CD4-positive, alpha-beta memory T cell (primary cell): Measurements from ENCODE around the gene TMEM131. TPM values are rescaled to one million over a fixed set of nuclear protein-coding genes. Genes with fewer than 3 reads are reported as not detected.
"Not testable (repeated sequence)": the region's sequence is repeated elsewhere in the genome, so short reads cannot be mapped to it uniquely, and the experiment has no call there.

Experiments
- CTCF ChIA-PET: fragments of 350-600 bp; sonication (Branson Sonifier 250); formaldehyde crosslinking; loops from one replicate; lab custom pipeline; 2021; ENCODE audit warnings: inconsistent platforms; ENCODE audit not compliant: partially characterized antibody; lab: Charles Lee
- POLR2A ChIA-PET: fragments of 350-600 bp; sonication (Branson Sonifier 250); formaldehyde crosslinking; loops from one replicate; lab custom pipeline; 2021; ENCODE audit not compliant: partially characterized antibody; lab: Charles Lee
- DNase-seq, 5 donors: peaks; one replicate each; pipeline versions ENCODE4 v3.0.0 to v3.0.0-alpha.2; 2020 to 2022; ENCODE audit warnings: mixed read lengths in 1 of 5
- H3K27ac ChIP-seq: one replicate; pipeline ENCODE4 v1.7.0; 2013; ENCODE audit warnings: low read depth, low read length
- H3K27me3 ChIP-seq: 2 replicates; pipeline ENCODE4 v1.7.0; 2013; ENCODE audit warnings: mild to moderate bottlenecking, low read length, moderate library complexity; ENCODE audit not compliant: insufficient read depth
- H3K36me3 ChIP-seq: 2 replicates; pipeline ENCODE4 v1.7.0; 2013; ENCODE audit warnings: mild to moderate bottlenecking, low read length, moderate library complexity; ENCODE audit not compliant: insufficient read depth
- H3K4me1 ChIP-seq: 2 replicates; pipeline ENCODE4 v1.7.0; 2013; ENCODE audit warnings: mild to moderate bottlenecking, low read length, moderate library complexity; ENCODE audit not compliant: insufficient read depth
- H3K4me3 ChIP-seq, 2 donors: one replicate each; pipeline ENCODE4 v1.7.0; 2013; ENCODE audit warnings: low read length in 2 of 2, mild to moderate bottlenecking in 1 of 2
- H3K9me3 ChIP-seq, 2 donors: one replicate each; pipeline ENCODE4 v1.7.0; 2013; ENCODE audit warnings: low read length in 2 of 2, control low read depth in 1 of 2; ENCODE audit not compliant: control insufficient read depth in 1 of 2
- H3K27ac Mint-ChIP-seq, 7 donors: one replicate each; pipeline ENCODE4 v1.8.0; 2020 to 2021; ENCODE audit warnings: mixed read lengths in 7 of 7, mild to moderate bottlenecking in 6 of 7, inconsistent platforms in 3 of 7, moderate library complexity in 3 of 7
- H3K27me3 Mint-ChIP-seq, 2 donors: one replicate each; pipeline ENCODE4 v1.8.0; 2020 to 2021; ENCODE audit warnings: mixed read lengths in 2 of 2
- H3K36me3 Mint-ChIP-seq, 2 donors: one replicate each; pipeline ENCODE4 v1.8.0; 2020 to 2021; ENCODE audit warnings: mixed read lengths in 2 of 2, inconsistent platforms in 1 of 2, mild to moderate bottlenecking in 1 of 2
- H3K4me1 Mint-ChIP-seq, 4 donors: one replicate each; pipeline ENCODE4 v1.8.0; 2020 to 2021; ENCODE audit warnings: mixed read lengths in 4 of 4, mild to moderate bottlenecking in 1 of 4
- H3K4me3 Mint-ChIP-seq, 8 donors: one replicate each; pipeline ENCODE4 v1.8.0; 2020 to 2021; ENCODE audit warnings: mixed read lengths in 8 of 8, mild to moderate bottlenecking in 7 of 8, moderate library complexity in 6 of 8, inconsistent platforms in 3 of 8
- H3K9me3 Mint-ChIP-seq, 8 donors: one replicate each; pipeline ENCODE4 v1.8.0; 2020 to 2021; ENCODE audit warnings: mixed read lengths in 8 of 8, mild to moderate bottlenecking in 5 of 8, inconsistent platforms in 3 of 8, moderate library complexity in 1 of 8
- intact Hi-C: fragments of 100-400 bp; cut with micrococcal nuclease; formaldehyde crosslinking; loops from one replicate; pipeline ENCODE4 v1.15.1; 2023
- polyA plus RNA-seq, 2 donors: library from polyadenylated mRNA; unstranded; fragments of 300-500 nt; fragmentation: Illumina TruSeq; gene quantifications; one replicate each; pipeline ENCODE4 v1.2.3, GENCODE V29; 2021
- total RNA-seq, 2 experiments: library from RNA; stranded (reverse); gene quantifications; one replicate each; pipeline ENCODE4 v1.2.3, GENCODE V29; 2021

TMEM131 gene
- total and polyA plus RNA-seq, 4 experiments from 2014 or later, result 6.3 to 47.6 (median 31.4) TPM

GRCh38 chr2:97965116-97965515, 30.6 kb downstream of the TMEM131 start:
- Histone ChIP-seq H3K4me1 (peaks cover 45% of the 10 kb centered on the region), H3K4me3 (no peak overlapping the region), H3K27me3 (no peaks in the 10 kb centered on the region), H3K27ac (no peak overlapping the region), H3K36me3 (no peaks in the 10 kb centered on the region), H3K9me3 (no peaks in the 10 kb centered on the region)
- no peak for DNase-seq
- Mint-ChIP-seq H3K27ac (no peak overlapping the region), H3K27me3 (no peaks in the 10 kb centered on the region), H3K36me3 (peaks cover 0 to 4% of the 10 kb centered on the region in 2 donors), H3K4me3 (peak overlapping the region in 2 of 8 donors; percentile 12 to 29), H3K4me1 (peaks cover 50 to 85% (median 71%) of the 10 kb centered on the region in 4 donors), H3K9me3 (no peaks in the 10 kb centered on the region)
- POLR2A ChIA-PET, result no interaction called here
- intact Hi-C loops, result no loop called here
- CTCF ChIA-PET, result no interaction called here

GRCh38 chr2:97963880-97964279, 31.9 kb downstream of the TMEM131 start:
- no peak for DNase-seq
- Histone ChIP-seq H3K4me3 (no peak overlapping the region), H3K27ac (no peak overlapping the region), H3K36me3 (no peaks in the 10 kb centered on the region), H3K27me3 (no peaks in the 10 kb centered on the region), H3K4me1 (peaks cover 34% of the 10 kb centered on the region), H3K9me3 (no peaks in the 10 kb centered on the region)
- peak overlapping the region in 2 of 8 donors; percentile 8 to 16 for H3K4me3 Mint-ChIP-seq
- ChIA-PET CTCF (no interaction called here), POLR2A (no interaction called here)
- H3K27ac Mint-ChIP-seq, result no peak overlapping the region
- no peaks in the 10 kb centered on the region for H3K27me3 Mint-ChIP-seq
- H3K4me1 Mint-ChIP-seq, result peaks cover 52 to 84% (median 71%) of the 10 kb centered on the region in 4 donors
- no peaks in the 10 kb centered on the region for H3K9me3 Mint-ChIP-seq
- intact Hi-C loops, result no loop called here
- peaks cover 0 to 3% of the 10 kb centered on the region in 2 donors for H3K36me3 Mint-ChIP-seq

GRCh38 chr2:97963079-97963406, 32.7 kb downstream of the TMEM131 start:
- no peaks in the 10 kb centered on the region for H3K27me3 ChIP-seq
- H3K27ac ChIP-seq, result no peak overlapping the region
- Mint-ChIP-seq H3K27me3 (no peaks in the 10 kb centered on the region), H3K4me1 (peaks cover 56 to 84% (median 71%) of the 10 kb centered on the region in 4 donors), H3K4me3 (peak overlapping the region in 2 of 8 donors; percentile 2 to 20), H3K27ac (peak overlapping the region in 2 of 7 donors; percentile 47 to 54), H3K36me3 (peaks cover 0 to 6% of the 10 kb centered on the region in 2 donors), H3K9me3 (no peaks in the 10 kb centered on the region)
- POLR2A ChIA-PET, result no interaction called here
- intact Hi-C loops, result no loop called here
- H3K36me3 ChIP-seq, result no peaks in the 10 kb centered on the region
- H3K4me3 ChIP-seq, result no peak overlapping the region
- H3K4me1 ChIP-seq, result peaks cover 34% of the 10 kb centered on the region
- CTCF ChIA-PET, result no interaction called here
- no peaks in the 10 kb centered on the region for H3K9me3 ChIP-seq
- no peak for DNase-seq

- Histone ChIP-seq H3K27ac (no peak overlapping the region), H3K36me3 (no peaks in the 10 kb centered on the region), H3K9me3 (no peaks in the 10 kb centered on the region), H3K27me3 (no peaks in the 10 kb centered on the region), H3K4me3 (no peak overlapping the region), H3K4me1 (peaks cover 25% of the 10 kb centered on the region)
- Mint-ChIP-seq H3K36me3 (peaks cover 0 to 6% of the 10 kb centered on the region in 2 donors), H3K27ac (no peak overlapping the region), H3K27me3 (no peaks in the 10 kb centered on the region), H3K4me1 (peaks cover 53 to 79% (median 66%) of the 10 kb centered on the region in 4 donors), H3K9me3 (no peaks in the 10 kb centered on the region), H3K4me3 (no peak overlapping the region)
- DNase-seq, result no peak
- CTCF ChIA-PET, result no interaction called here
- POLR2A ChIA-PET, result no interaction called here
- intact Hi-C loops, result no loop called here
Observed at GRCh38 chr2:97961534-97961933, 34.2 kb downstream of the TMEM131 start.

- Mint-ChIP-seq H3K27ac (peak overlapping the region in 2 of 7 donors; percentile 1 to 55), H3K4me3 (peak overlapping the region in 3 of 8 donors; percentile 4 to 80 (median 44)), H3K9me3 (peaks cover 0 to 2% (median 0%) of the 10 kb centered on the region in 8 donors), H3K4me1 (peaks cover 57 to 81% (median 71%) of the 10 kb centered on the region in 4 donors), H3K27me3 (no peaks in the 10 kb centered on the region), H3K36me3 (peaks cover 0 to 6% of the 10 kb centered on the region in 2 donors)
- POLR2A ChIA-PET, result interaction anchor here (1.0 kb wide), 1 partner anchor 38 kb away, joined by 3 read pairs; the partner anchor contains the start of gene TMEM131
- no peaks in the 10 kb centered on the region for H3K36me3 ChIP-seq
- intact Hi-C loops, result no loop called here
- CTCF ChIA-PET, result interaction anchor here (1.5 kb wide), 1 partner anchor 151 kb away, joined by 4 read pairs; no protein-coding TSS in a partner anchor
- H3K27ac ChIP-seq, result no peak overlapping the region
- DNase-seq, result no peak
- H3K27me3 ChIP-seq, result no peaks in the 10 kb centered on the region
- H3K4me3 ChIP-seq, result no peak overlapping the region
- peaks cover 38% of the 10 kb centered on the region for H3K4me1 ChIP-seq
- H3K9me3 ChIP-seq, result no peaks in the 10 kb centered on the region
Observed at GRCh38 chr2:97958184-97958583, 37.6 kb downstream of the TMEM131 start.

GRCh38 chr2:97957432-97958183, 38.1 kb downstream of the TMEM131 start:
- intact Hi-C loops, result no loop called here
- Mint-ChIP-seq H3K27me3 (no peaks in the 10 kb centered on the region), H3K4me1 (peaks cover 54 to 78% (median 68%) of the 10 kb centered on the region in 4 donors), H3K36me3 (peaks cover 0 to 6% of the 10 kb centered on the region in 2 donors), H3K9me3 (peaks cover 0 to 2% (median 0%) of the 10 kb centered on the region in 8 donors), H3K27ac (peak overlapping the region in 4 of 7 donors; percentile 32 to 80 (median 44)), H3K4me3 (peak overlapping the region in 5 of 8 donors; percentile 36 to 80 (median 47))
- DNase-seq, result no peak
- peaks cover 32% of the 10 kb centered on the region for H3K4me1 ChIP-seq
- H3K4me3 ChIP-seq, result no peak overlapping the region
- H3K36me3 ChIP-seq, result no peaks in the 10 kb centered on the region
- ChIA-PET CTCF (interaction anchor here (1.5 kb wide), 1 partner anchor 151 kb away, joined by 4 read pairs; no protein-coding TSS in a partner anchor), POLR2A (interaction anchor here (1.0 kb wide), 1 partner anchor 39 kb away, joined by 3 read pairs; the partner anchor contains the start of gene TMEM131)
- no peaks in the 10 kb centered on the region for H3K27me3 ChIP-seq
- no peak overlapping the region for H3K27ac ChIP-seq
- H3K9me3 ChIP-seq, result no peaks in the 10 kb centered on the region

GRCh38 chr2:97956753-97957152, 39.0 kb downstream of the TMEM131 start:
- H3K4me3 ChIP-seq, H3K27me3 Mint-ChIP-seq, H3K9me3 ChIP-seq, H3K27ac ChIP-seq, H3K36me3 ChIP-seq, H3K27me3 ChIP-seq, DNase-seq, intact Hi-C loops, POLR2A ChIA-PET, H3K27ac Mint-ChIP-seq, H3K36me3 Mint-ChIP-seq, H3K9me3 Mint-ChIP-seq, H3K4me3 Mint-ChIP-seq: not testable (repeated sequence)
- peaks cover 31% of the 10 kb centered on the region for H3K4me1 ChIP-seq
- CTCF ChIA-PET, result interaction anchor here (1.5 kb wide), 1 partner anchor 150 kb away, joined by 4 read pairs; no protein-coding TSS in a partner anchor
- H3K4me1 Mint-ChIP-seq, result peaks cover 55 to 84% (median 71%) of the 10 kb centered on the region in 4 donors
